ENCODE data around the gene MAPK14.

- no peak for TF ChIP-seq CTCF (IDR thresholded peaks at IDR 0.05; ENCODE audit: low read length)
- no peak for TF ChIP-seq EZH2 (IDR thresholded peaks at IDR 0.05; ENCODE audit: borderline replicate concordance, low read length)
Observed at GRCh38 chr6:36099869-36100483, 72.4 kb downstream of the MAPK14 start.
